GM12878 (cell line): Measurements from ENCODE around the gene ACAP1. TPM values are rescaled to one million over a fixed set of nuclear protein-coding genes. Genes with fewer than 3 reads are reported as not detected.

Experiments
- ATAC-seq: fragments of 200-7000 bp; cut with Tn5 transposase; 3 replicates; pipeline ENCODE4 v1.9.1; 2020; ENCODE audit warnings: mild to moderate bottlenecking, moderate library complexity
- BruUV-seq: library from RNA; stranded (reverse); fragments of 400-500 nt; replicated peaks from 2 replicates; lab custom pipeline; 2021; lab: Mats Ljungman, UMichigan
- CTCF ChIA-PET: fragments of 300-600 bp; sonication (Branson Sonifier 250); formaldehyde crosslinking; extraction: SDS; loops from one replicate; lab custom pipeline; 2021; ENCODE audit warnings: inconsistent platforms; lab: Yijun Ruan, JAX
- POLR2A ChIA-PET: fragments of 350-600 bp; formaldehyde crosslinking; extraction: SDS; loops from one replicate; lab custom pipeline; 2021; ENCODE audit warnings: inconsistent platforms; lab: Charles Lee
- RAD21 ChIA-PET: fragments of 300-600 bp; sonication (Branson Sonifier 250); formaldehyde crosslinking; loops from one replicate; lab custom pipeline; 2023; ENCODE audit warnings: antibody characterized with exemption; ENCODE audit not compliant: unreplicated experiment; lab: Charles Lee
- SMC1A ChIA-PET: fragments of 300-600 bp; sonication (Branson Sonifier 250); formaldehyde crosslinking; loops from one replicate; lab custom pipeline; 2023; ENCODE audit not compliant: unreplicated experiment, uncharacterized antibody; lab: Charles Lee
- DNase-seq: peaks from one replicate; pipeline ENCODE4 v3.0.0-alpha.2; 2011; ENCODE audit warnings: low read depth, low spot score
- FAIRE-seq: peaks from 3 replicates; lab custom pipeline; 2011; peaks lifted over from hg19 to GRCh38; lab: Jason Lieb, UNC
- H2AFZ ChIP-seq: 2 replicates; pipeline ENCODE4 v1.6.0; 2011; ENCODE audit warnings: low read depth, low read length, control low read depth; ENCODE audit not compliant: control insufficient read depth
- H3K27ac ChIP-seq: 2 replicates; pipeline ENCODE4 v1.5.1; 2011; ENCODE audit warnings: control low read depth; ENCODE audit not compliant: control insufficient read depth, insufficient read depth
- H3K27me3 ChIP-seq, 2 experiments: replicated peaks in 1 of 2; 2 replicates each; pipeline versions ENCODE4 v1.6.0 to v1.6.1; 2011; ENCODE audit warnings: low read length in 1 of 2; ENCODE audit not compliant: control insufficient read depth in 2 of 2, insufficient read depth in 2 of 2
- H3K36me3 ChIP-seq, 2 experiments: 2 replicates each; pipeline ENCODE4 v1.5.1; 2011; ENCODE audit warnings: low read length in 1 of 2; ENCODE audit not compliant: control insufficient read depth in 2 of 2, insufficient read depth in 2 of 2
- H3K4me1 ChIP-seq: 2 replicates; pipeline ENCODE4 v1.6.1; 2011; ENCODE audit warnings: mild to moderate bottlenecking, low read length, moderate library complexity, mixed read lengths; ENCODE audit not compliant: control insufficient read depth, insufficient read depth
- H3K4me2 ChIP-seq: 2 replicates; pipeline ENCODE4 v1.6.0; 2011; ENCODE audit warnings: control low read depth; ENCODE audit not compliant: control insufficient read depth, insufficient read depth
- H3K4me3 ChIP-seq: fragments of 200-600 bp; sonication (generic); 2 replicates; pipeline ENCODE4 v1.5.1; 2016
- H3K79me2 ChIP-seq: 2 replicates; pipeline ENCODE4 v1.6.0; 2011; ENCODE audit warnings: low read length; ENCODE audit not compliant: control insufficient read depth, insufficient read depth
- H3K9ac ChIP-seq: 2 replicates; pipeline ENCODE4 v1.8.0; 2011; ENCODE audit warnings: low read length, control low read depth, mixed read lengths; ENCODE audit not compliant: control insufficient read depth, insufficient read depth
- H3K9me3 ChIP-seq: replicated peaks from 3 replicates; pipeline ENCODE4 v1.5.1; 2011; ENCODE audit warnings: mild to moderate bottlenecking, low read length; ENCODE audit not compliant: control insufficient read depth, insufficient read depth
- H4K20me1 ChIP-seq: 2 replicates; pipeline ENCODE4 v1.6.0; 2011; ENCODE audit not compliant: control insufficient read depth, insufficient read depth
- CBFB ChIP-seq: IDR thresholded peaks from 2 replicates; pipeline ENCODE4 v1.6.1; 2016; ENCODE audit warnings: antibody characterized with exemption, low read depth
- IRF3 ChIP-seq: fragments of 450-650 bp; IDR thresholded peaks from 2 replicates; pipeline ENCODE4 v1.6.1; 2014; ENCODE audit warnings: mild to moderate bottlenecking
- MXI1 ChIP-seq: fragments of 150-350 bp; IDR thresholded peaks from 2 replicates; pipeline ENCODE4 v1.6.1; 2011; ENCODE audit warnings: low read depth, mild to moderate bottlenecking, inconsistent platforms, low read length, improper control_type of control experiment
- NFXL1 ChIP-seq: fragments of 450-650 bp; IDR thresholded peaks from 2 replicates; pipeline ENCODE4 v1.6.1; 2017; ENCODE audit warnings: antibody characterized with exemption, mild to moderate bottlenecking, borderline replicate concordance
- PKNOX1 ChIP-seq: fragments of 450-650 bp; IDR thresholded peaks from 2 replicates; pipeline ENCODE4 v1.6.1; 2016; ENCODE audit warnings: mild to moderate bottlenecking
- POLR2A ChIP-seq: IDR thresholded peaks from 2 replicates; pipeline ENCODE4 v1.6.1; 2011; ENCODE audit warnings: low read depth, mild to moderate bottlenecking, low read length
- RBBP5 ChIP-seq: fragments of 200-600 bp; sonication (generic); conservative IDR thresholded peaks from 2 replicates; pipeline ENCODE4 v1.6.1; 2016
- SREBF1 ChIP-seq: IDR thresholded peaks from 2 replicates; pipeline ENCODE4 v1.6.1; 2012; ENCODE audit warnings: mild to moderate bottlenecking, low read length
- ZBED1 ChIP-seq: IDR thresholded peaks from 2 replicates; pipeline ENCODE4 v1.6.1; 2016; ENCODE audit warnings: borderline replicate concordance
- ZZZ3 ChIP-seq: IDR thresholded peaks from 2 replicates; pipeline ENCODE4 v1.6.1; 2011; ENCODE audit warnings: low read depth; ENCODE audit not compliant: control insufficient read depth, insufficient read length
- WGBS: methylation state at CpG from one replicate; pipeline ENCODE4 v1.1.6; 2016; ENCODE audit warnings: low lambda C conversion rate; ENCODE audit not compliant: insufficient replicate concordance, insufficient coverage; ENCODE audit errors: missing lambda C conversion rate; 5-methylcytosine and 5-hydroxymethylcytosine counted together
- in situ Hi-C: fragments of 300-500 bp; cut with MboI; formaldehyde crosslinking; loops from 9 replicates; pipeline ENCODE4 v1.14.3; 2018; ENCODE audit warnings: mixed read lengths
- intact Hi-C: fragments of 100-400 bp; cut with micrococcal nuclease; formaldehyde crosslinking; loops from one replicate; pipeline ENCODE4 v1.14.2; 2022; ENCODE audit not compliant: unreplicated experiment
- polyA plus RNA-seq, 11 experiments: library from polyadenylated mRNA; depleted of rRNA in 4 of 11; unstranded in 6 of 11; stranded (reverse) in 5 of 11; fragments of >200 nt; fragmentation: Nextera tagmentation in 4 of 11; fragmentation: Illumina TruSeq in 1 of 11; extraction: Ambion mirVana in 4 of 11; extraction: Trizol in 1 of 11; gene quantifications; 1 replicate in 1 of 11; 2 replicates in 10 of 11; pipeline versions ENCODE4 v1.2.1 to v1.2.3, GENCODE V29; 2011 to 2016; ENCODE audit warnings: inconsistent platforms in 2 of 11, missing spikeins in 2 of 11, low read depth in 1 of 11
- total RNA-seq, 4 experiments: library from RNA; depleted of rRNA in 3 of 4; stranded (reverse); fragments of >200 nt in 3 of 4; fragmentation: Illumina TruSeq in 1 of 4; extraction: Trizol in 1 of 4; gene quantifications; 2 replicates each; pipeline versions ENCODE4 v1.2.1 to v1.2.3, GENCODE V29; 2013 to 2021
- TF ChIP-seq, protein P1 (sequence below): fragments of 450-650 bp; IDR thresholded peaks from 2 replicates; pipeline ENCODE4 v1.6.1; 2017; ENCODE audit warnings: mild to moderate bottlenecking, moderate library complexity

ACAP1 gene
- total and polyA plus RNA-seq, 10 of the 15 experiments (the other 5 are each of a cell fraction or from before 2014, with no cell fraction given) = 5.7 to 245 (median 118) TPM

- 40% methylated on average over 18 of the region's 18 CpGs for WGBS
- no peak overlapping the region for H3K9ac ChIP-seq
- H3K4me3 ChIP-seq = no peak overlapping the region
- no peaks in the 10 kb centered on the region for H3K4me1 ChIP-seq
- H3K79me2 ChIP-seq = no peaks in the 10 kb centered on the region
- intact Hi-C loops = no loop called here
- H2AFZ ChIP-seq = no peak overlapping the region
- DNase-seq (no peak), ATAC-seq (no peak), FAIRE-seq (no peak)
- no peaks in the 10 kb centered on the region for H3K36me3 ChIP-seq
- BruUV-seq = no TSS peak
- CTCF ChIA-PET = interaction anchor here (1.1 to 1.5 kb wide), 2 partner anchors 9 to 23 kb away, joined by 3 to 6 read pairs; no protein-coding TSS in a partner anchor
- no peaks in the 10 kb centered on the region; the same call in 1 of the 2 replicates for H4K20me1 ChIP-seq
- SMC1A ChIA-PET = no interaction called here
- RAD21 ChIA-PET = interaction anchor here (0.6 kb wide), 1 partner anchor 226 kb away, joined by 3 read pairs; no protein-coding TSS in a partner anchor
- no peaks in the 10 kb centered on the region for H3K9me3 ChIP-seq
- POLR2A ChIA-PET = interaction anchor here (1.2 kb wide), 1 partner anchor 14 kb away, joined by 9 read pairs; no protein-coding TSS in a partner anchor
- TF ChIP-seq PKNOX1 (no peak), NFXL1 (no peak), POLR2A (no peak), MXI1 (no peak), IRF3 (no peak), ZBED1 (no peak), SREBF1 (no peak), RBBP5 (no peak), CBFB (no peak), ZZZ3 (no peak)
- TF ChIP-seq, protein P1, sequence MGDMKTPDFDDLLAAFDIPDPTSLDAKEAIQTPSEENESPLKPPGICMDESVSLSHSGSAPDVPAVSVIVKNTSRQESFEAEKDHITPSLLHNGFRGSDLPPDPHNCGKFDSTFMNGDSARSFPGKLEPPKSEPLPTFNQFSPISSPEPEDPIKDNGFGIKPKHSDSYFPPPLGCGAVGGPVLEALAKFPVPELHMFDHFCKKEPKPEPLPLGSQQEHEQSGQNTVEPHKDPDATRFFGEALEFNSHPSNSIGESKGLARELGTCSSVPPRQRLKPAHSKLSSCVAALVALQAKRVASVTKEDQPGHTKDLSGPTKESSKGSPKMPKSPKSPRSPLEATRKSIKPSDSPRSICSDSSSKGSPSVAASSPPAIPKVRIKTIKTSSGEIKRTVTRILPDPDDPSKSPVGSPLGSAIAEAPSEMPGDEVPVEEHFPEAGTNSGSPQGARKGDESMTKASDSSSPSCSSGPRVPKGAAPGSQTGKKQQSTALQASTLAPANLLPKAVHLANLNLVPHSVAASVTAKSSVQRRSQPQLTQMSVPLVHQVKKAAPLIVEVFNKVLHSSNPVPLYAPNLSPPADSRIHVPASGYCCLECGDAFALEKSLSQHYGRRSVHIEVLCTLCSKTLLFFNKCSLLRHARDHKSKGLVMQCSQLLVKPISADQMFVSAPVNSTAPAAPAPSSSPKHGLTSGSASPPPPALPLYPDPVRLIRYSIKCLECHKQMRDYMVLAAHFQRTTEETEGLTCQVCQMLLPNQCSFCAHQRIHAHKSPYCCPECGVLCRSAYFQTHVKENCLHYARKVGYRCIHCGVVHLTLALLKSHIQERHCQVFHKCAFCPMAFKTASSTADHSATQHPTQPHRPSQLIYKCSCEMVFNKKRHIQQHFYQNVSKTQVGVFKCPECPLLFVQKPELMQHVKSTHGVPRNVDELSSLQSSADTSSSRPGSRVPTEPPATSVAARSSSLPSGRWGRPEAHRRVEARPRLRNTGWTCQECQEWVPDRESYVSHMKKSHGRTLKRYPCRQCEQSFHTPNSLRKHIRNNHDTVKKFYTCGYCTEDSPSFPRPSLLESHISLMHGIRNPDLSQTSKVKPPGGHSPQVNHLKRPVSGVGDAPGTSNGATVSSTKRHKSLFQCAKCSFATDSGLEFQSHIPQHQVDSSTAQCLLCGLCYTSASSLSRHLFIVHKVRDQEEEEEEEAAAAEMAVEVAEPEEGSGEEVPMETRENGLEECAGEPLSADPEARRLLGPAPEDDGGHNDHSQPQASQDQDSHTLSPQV = no peak
- no peak overlapping the region for H3K27ac ChIP-seq
- no peak overlapping the region for H3K4me2 ChIP-seq
- H3K27me3 ChIP-seq = peaks cover 3 to 6% of the 10 kb centered on the region in 2 experiments
- in situ Hi-C loops = no loop called here
These were observed 46.9 kb upstream of the ACAP1 start for GRCh38 chr17:7289256-7290032.
